WTC11 (cell line): ENCODE results near the gene AP4M1.
A peak's percentile ranks its signal among the peaks of the same experiment; 100 is the strongest.

Source experiments
- ATF3 ChIP-seq: sonication (generic); formaldehyde crosslinking; conservative IDR thresholded peaks from 2 replicates; pipeline ENCODE4 v1.8.1; 2022; ENCODE audit warnings: mild to moderate bottlenecking, missing genetic modification reagents
- CBFB ChIP-seq: sonication (generic); formaldehyde crosslinking; IDR thresholded peaks from 2 replicates; pipeline ENCODE4 v1.8.1; 2022; ENCODE audit warnings: mild to moderate bottlenecking, low read depth, missing genetic modification reagents
- CTCF ChIP-seq: fragments of 200-600 bp; IDR thresholded peaks from 2 replicates; pipeline ENCODE4 v1.8.0; 2022; ENCODE audit warnings: antibody characterized with exemption
- ELF4 ChIP-seq: sonication (generic); formaldehyde crosslinking; IDR thresholded peaks from 2 replicates; pipeline ENCODE4 v1.8.1; 2022; ENCODE audit warnings: low read depth, mild to moderate bottlenecking, moderate library complexity, missing genetic modification reagents
- FOXP1 ChIP-seq: sonication (generic); formaldehyde crosslinking; IDR thresholded peaks from 2 replicates; pipeline ENCODE4 v1.8.0; 2022; ENCODE audit warnings: missing genetic modification reagents, mild to moderate bottlenecking, moderate library complexity, borderline replicate concordance
- IRF2 ChIP-seq: sonication (generic); formaldehyde crosslinking; IDR thresholded peaks from 2 replicates; pipeline ENCODE4 v1.8.0; 2022; ENCODE audit warnings: low read depth, missing genetic modification reagents, borderline replicate concordance
- MAX ChIP-seq: sonication (generic); formaldehyde crosslinking; IDR thresholded peaks from 2 replicates; pipeline ENCODE4 v1.8.0; 2022; ENCODE audit warnings: mild to moderate bottlenecking, missing genetic modification reagents
- MXD4 ChIP-seq: fragments of 250-450 bp; sonication (Bioruptor Pico); IDR thresholded peaks from 2 replicates; pipeline ENCODE4 v1.8.0; 2021; ENCODE audit warnings: mild to moderate bottlenecking, moderate library complexity, borderline replicate concordance
- RELA ChIP-seq: sonication (generic); formaldehyde crosslinking; IDR thresholded peaks from 2 replicates; pipeline ENCODE4 v1.8.1; 2022; ENCODE audit warnings: missing genetic modification reagents, mild to moderate bottlenecking, borderline replicate concordance
- SP1 ChIP-seq: sonication (generic); formaldehyde crosslinking; conservative IDR thresholded peaks from 2 replicates; pipeline ENCODE4 v1.8.1; 2022; ENCODE audit warnings: missing genetic modification reagents
- TCF7 ChIP-seq: sonication (generic); formaldehyde crosslinking; IDR thresholded peaks from 2 replicates; pipeline ENCODE4 v1.8.0; 2022; ENCODE audit warnings: mild to moderate bottlenecking, low read depth, missing genetic modification reagents, moderate library complexity
- USF2 ChIP-seq: sonication (generic); formaldehyde crosslinking; IDR thresholded peaks from 2 replicates; pipeline ENCODE4 v1.8.1; 2023; ENCODE audit warnings: mild to moderate bottlenecking, missing genetic modification reagents, moderate library complexity
- ZNF317 ChIP-seq: sonication (generic); formaldehyde crosslinking; IDR thresholded peaks from 2 replicates; pipeline ENCODE4 v1.8.1; 2023; ENCODE audit warnings: low read depth, mild to moderate bottlenecking, moderate library complexity, missing genetic modification reagents, borderline replicate concordance

GRCh38 chr7:100132697-100133151 lies 31.3 kb downstream of the AP4M1 start:
- TF ChIP-seq USF2 (CRISPR knock-in tag) (no peak), CTCF (peak; percentile 80), RELA (CRISPR knock-in tag) (no peak), TCF7 (CRISPR knock-in tag) (no peak), ELF4 (CRISPR knock-in tag) (no peak), ZNF317 (CRISPR knock-in tag) (no peak), ATF3 (CRISPR knock-in tag) (no peak), SP1 (CRISPR knock-in tag) (no peak), MAX (CRISPR knock-in tag) (no peak), IRF2 (CRISPR knock-in tag) (no peak), FOXP1 (CRISPR knock-in tag) (no peak), CBFB (no peak), MXD4 (CRISPR knock-in tag) (no peak)
